GM19035 (cell line): Measurements from ENCODE around the gene FAM50B.

Experiments used
- ATAC-seq: cut with Tn5 transposase; IDR thresholded peaks from one replicate; pipeline ENCODE4 v1.9.1; 2021; ENCODE audit not compliant: unreplicated experiment

FAM50B gene

GRCh38 chr6:3819161-3820110, 29.7 kb upstream of the FAM50B start:
- no peak for ATAC-seq

- no peak for ATAC-seq
These were observed 28.6 kb upstream of the FAM50B start for GRCh38 chr6:3820563-3820962.

- no peak for ATAC-seq
These were observed 26.3 kb upstream of the FAM50B start for GRCh38 chr6:3822747-3823445.

DNA sequence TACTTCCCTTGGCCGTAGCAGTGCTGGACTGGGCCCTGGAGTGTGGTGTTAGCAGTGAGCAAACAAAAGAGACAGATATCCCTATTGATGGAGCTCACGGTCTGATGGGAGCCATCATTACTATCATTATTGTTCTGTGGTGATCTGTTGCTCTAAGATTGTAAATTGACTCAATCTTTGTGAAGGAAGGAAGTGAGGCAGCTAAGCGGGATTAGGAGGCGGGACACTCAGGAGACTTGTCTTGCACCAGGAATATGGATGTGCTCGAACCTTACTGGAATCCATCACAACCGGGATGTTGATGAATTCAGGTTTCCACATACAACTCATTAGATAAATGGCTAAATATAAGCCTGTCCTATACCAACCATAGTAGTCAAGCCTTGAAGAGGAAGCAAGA, 25.5 kb upstream of the FAM50B start:
- ATAC-seq: no peak

- no peak for ATAC-seq
These were observed 23.8 kb upstream of the FAM50B start for GRCh38 chr6:3825331-3825831.

DNA sequence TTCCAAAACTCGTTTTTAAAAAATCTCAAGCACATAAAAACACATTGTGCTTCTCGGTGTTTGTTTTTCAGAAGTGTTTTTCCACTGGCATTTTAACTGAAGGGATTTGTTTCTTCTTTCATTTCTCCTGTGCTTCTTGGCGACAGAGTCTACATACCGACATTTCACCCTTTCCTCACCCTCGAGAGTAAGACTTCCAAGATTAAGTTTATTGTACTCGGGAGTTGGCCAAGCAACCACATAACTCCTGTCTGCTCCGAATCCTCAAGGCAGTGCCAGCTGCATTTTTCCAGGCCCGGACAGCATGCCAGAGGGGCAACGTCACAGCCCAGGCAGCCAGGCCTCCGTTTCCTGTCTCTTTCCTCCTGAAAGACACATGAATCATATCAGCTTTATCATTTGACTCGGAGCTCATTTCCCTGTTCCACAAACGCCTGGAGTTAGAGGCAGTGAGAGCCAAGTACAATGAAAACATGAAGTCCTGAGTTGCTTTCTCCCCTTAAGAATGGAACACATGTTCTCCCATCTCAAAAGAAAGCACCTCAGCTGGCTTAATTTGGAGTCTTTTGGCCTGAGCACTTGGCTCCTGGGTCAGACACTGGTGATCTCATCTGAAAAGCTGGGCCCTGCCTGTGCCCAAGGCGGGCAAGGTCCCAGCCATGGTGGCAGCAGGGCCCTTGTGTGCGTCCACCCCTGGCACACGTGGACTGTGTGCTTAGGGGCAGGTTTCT, 23.2 kb upstream of the FAM50B start:
- no peak for ATAC-seq

- ATAC-seq: no peak
These were observed 19.9 kb upstream of the FAM50B start for GRCh38 chr6:3829285-3829684.

GRCh38 chr6:3830806-3831205, 18.4 kb upstream of the FAM50B start:
- ATAC-seq: no peak

DNA sequence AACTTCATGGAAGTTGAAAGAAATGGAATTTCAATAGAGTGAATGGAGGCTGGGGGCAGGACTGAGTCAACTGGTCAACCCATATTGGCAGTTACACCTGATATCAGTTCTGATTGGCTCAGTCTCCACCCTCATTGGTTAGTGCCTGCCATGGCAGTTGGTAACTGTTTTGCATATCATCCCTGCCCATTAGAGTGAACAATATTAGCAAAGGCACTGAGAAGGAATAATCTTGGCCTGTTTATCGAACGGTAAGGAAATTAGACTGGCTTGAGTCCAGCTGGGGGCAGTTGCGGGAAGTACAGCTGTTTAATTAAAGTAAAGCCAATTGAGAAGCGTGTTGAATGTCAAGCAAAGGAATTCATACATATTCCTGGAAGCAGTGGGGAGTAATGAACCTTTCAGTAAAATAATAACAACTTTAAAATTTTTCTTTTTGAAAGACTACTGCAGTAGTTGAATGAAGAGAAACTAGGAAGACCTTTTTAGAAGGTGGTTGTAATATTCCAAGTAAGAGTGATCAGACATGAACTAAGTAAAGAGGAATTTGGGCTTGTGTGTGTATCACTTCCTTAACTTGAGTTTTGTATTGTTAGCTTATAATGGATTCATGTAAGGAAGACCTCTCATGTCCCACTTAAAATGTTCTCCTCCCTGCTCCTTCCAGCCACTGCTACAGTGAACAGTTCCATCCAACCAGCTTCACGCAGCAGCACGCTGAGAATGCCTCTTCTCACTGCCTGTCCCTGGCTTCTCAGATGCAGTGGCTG, 17.2 kb upstream of the FAM50B start:
- no peak for ATAC-seq

DNA sequence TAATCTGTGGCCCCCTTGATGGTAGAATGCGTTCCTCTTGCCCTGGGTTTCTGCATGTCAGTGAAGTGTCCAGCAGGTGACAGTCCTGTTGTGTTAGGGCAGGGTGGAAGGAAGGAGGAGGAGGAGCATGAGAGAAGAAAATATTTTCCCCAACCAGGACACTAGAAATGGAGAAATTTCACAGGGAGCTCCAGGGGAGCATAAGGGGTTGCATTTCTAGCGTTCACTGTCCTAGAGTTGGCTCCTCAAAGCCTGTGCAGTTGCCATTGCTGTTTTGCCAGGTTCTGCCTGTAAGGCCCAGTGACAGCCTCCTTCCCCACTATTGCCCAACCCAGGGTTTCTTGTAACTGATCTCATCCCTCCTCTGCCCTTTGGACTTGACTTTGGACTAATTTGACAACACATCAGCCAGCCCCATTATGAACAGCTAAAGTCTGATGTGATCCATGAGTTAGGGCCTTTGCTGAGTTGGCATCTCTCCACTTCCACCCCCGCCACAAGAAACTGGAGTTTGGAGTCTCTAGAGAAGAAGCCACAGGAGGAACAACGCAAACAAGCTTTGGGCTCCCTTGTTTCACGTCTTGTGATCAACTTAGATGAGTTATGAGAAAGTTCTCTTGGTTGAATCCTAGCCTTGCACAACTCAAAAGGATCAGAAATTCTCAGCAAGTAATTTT, 14.0 kb upstream of the FAM50B start:
- no peak for ATAC-seq

DNA sequence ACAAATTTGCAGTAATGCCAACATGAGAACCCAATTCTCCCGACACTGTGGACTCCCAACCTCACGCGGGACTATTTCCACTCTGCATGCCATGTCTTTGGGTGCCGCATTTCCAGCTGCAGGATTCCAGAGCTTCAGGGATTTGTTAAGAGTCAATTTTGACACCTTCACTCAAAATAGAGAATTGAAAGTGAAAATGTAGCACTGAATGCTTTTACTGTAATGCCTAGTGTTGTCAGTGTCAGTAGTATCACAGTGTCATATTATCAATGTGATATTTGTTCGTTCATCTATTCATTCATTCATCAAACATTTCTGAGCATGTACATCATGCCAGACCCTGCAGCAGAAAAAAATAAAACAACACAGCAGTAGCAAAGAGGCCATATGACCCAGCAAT, 13.4 kb upstream of the FAM50B start:
- no peak for ATAC-seq

DNA sequence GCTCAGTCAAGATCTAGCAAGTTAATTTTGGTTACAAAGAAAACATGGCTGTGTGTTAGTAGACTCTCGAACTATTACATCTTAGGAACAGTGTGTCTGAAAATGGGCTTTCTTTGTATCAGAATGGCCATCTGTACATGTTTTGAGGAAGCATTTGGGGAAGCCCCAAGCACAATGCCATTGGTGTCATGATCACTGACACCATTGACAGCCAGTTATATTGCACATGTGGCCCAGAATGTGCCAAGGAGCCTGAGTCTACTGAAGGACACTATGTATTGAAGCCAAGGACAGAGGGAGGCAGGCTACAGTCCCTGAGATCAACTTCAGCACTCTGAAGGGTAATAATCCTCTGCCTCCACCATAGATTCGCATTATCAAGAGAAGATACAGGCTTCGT, 12.6 kb upstream of the FAM50B start:
- ATAC-seq: no peak

DNA sequence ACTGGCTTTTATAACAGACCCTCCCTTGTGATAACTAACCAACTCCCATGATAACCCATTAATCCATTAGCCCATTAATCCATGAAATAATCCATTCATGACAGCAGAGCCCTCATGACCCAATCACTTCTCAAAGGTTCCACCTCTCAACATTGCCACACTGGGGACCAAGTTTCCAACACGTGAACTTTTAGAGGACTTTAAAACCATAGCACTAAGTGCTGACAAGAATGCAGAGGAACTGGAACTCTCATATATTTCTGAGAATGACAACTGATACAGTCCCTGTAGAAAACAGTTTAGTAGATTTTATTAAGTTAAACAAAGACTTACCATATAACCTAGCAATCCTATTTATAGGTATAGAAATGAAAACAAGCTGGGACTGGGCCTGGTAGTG, 11.4 kb upstream of the FAM50B start:
- no peak for ATAC-seq

GRCh38 chr6:3838992-3839867, 9.9 kb upstream of the FAM50B start:
- ATAC-seq: no peak

DNA sequence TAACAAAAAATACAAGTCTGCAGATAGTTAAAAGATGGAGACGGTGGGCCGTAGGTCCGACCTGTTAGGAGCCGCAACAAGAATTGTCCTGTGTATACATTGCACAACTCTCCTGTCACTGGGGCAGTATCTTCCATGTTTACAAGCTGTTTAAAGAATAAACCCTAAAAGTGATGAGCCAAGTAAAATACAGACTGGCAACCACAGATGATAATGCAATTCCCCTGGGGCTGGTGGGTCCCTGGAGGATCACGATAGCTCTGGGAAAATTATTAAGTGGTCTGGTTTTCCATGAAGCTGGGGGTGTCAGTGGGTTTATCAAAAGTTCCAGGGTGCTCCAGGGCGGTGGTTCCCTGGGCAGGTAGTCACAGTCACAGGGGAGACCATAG, 8.1 kb upstream of the FAM50B start:
- ATAC-seq: no peak

GRCh38 chr6:3841711-3842565, 7.2 kb upstream of the FAM50B start:
- no peak for ATAC-seq

DNA sequence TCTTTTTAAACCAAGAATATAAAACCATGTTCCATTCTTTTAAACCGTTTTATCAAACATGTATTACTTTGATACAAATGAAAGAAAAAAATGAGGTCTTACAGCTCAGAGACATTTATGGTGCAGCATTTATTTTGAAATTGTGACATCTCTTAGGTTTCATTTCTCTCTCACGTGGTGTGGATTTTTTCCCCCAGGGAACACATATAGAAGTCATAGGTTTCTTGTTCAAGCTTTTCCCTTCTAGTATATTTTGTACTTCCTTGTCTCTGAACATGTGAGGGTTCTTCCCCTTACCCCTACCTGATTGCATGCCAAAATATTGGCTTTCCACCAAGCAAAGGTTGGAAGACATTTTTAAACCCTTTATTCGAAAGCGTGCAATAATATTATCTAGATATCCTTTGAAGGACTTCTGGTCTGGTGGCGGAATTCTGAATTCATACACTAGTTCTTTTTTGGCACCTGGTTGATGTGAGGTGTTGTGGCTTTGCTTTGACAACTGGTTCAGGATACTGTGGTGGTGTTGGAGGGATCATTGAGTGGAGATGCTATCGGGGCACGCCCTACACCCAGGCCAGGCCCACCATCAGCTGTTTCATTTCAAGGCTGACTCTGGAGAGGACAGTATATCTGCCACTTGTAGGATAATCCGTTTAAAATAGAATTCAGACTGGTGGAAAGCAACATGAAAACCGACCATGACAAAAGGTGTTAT, 5.6 kb upstream of the FAM50B start:
- no peak for ATAC-seq

- no peak for ATAC-seq
These were observed 5.1 kb upstream of the FAM50B start for GRCh38 chr6:3844097-3844463.
